Thyroid gland (tissue), 4 donors: ENCODE results near the gene EFNA5. TPM values are rescaled to one million over a fixed set of nuclear protein-coding genes. Genes with fewer than 3 reads are reported as not detected.

Source experiments
- DNase-seq, 2 donors: peaks; one replicate each; pipeline ENCODE4 v3.0.0-alpha.2; 2019
- H3K27ac ChIP-seq, 3 donors: fragments of 200-600 bp; sonication (generic); 1 replicate in 2 of 3; 2 replicates in 1 of 3; pipeline ENCODE4 v1.5.1; 2016 to 2019; ENCODE audit warnings: mild to moderate bottlenecking in 1 of 3, moderate library complexity in 1 of 3
- H3K27me3 ChIP-seq: fragments of 200-600 bp; sonication (generic); one replicate; pipeline ENCODE4 v1.5.1; 2019
- H3K36me3 ChIP-seq, 2 donors: fragments of 200-600 bp; sonication (generic); one replicate each; pipeline ENCODE4 v1.5.1; 2016 to 2019
- H3K4me1 ChIP-seq, 2 donors: fragments of 200-600 bp; sonication (generic); one replicate each; pipeline ENCODE4 v1.5.1; 2017 to 2019
- H3K4me3 ChIP-seq, 3 donors: fragments of 200-600 bp; sonication (generic); replicated peaks in 1 of 3; 1 replicate in 2 of 3; 2 replicates in 1 of 3; pipeline ENCODE4 v1.5.1; 2016; ENCODE audit warnings: mild to moderate bottlenecking in 1 of 3
- H3K9me3 ChIP-seq: fragments of 200-600 bp; sonication (generic); one replicate; pipeline ENCODE4 v1.5.1; 2017
- POLR2A ChIP-seq, 2 donors: fragments of 450-650 bp; IDR thresholded peaks; one replicate each; pipeline ENCODE4 v1.6.1; 2017; ENCODE audit warnings: antibody characterized with exemption in 2 of 2, mild to moderate bottlenecking in 2 of 2, moderate library complexity in 1 of 2
- WGBS, 2 donors: methylation state at CpG; one replicate each; pipeline ENCODE4 v1.1.5; 2017; 5-methylcytosine and 5-hydroxymethylcytosine counted together
- intact Hi-C: fragments of 100-400 bp; cut with DNase I; formaldehyde crosslinking; loops from one replicate; pipeline ENCODE4 v1.15.1; 2023
- total RNA-seq, 4 donors: library from RNA; depleted of rRNA; stranded (reverse); fragments of >200 nt; gene quantifications; one replicate each; pipeline ENCODE4 v1.2.3, GENCODE V29; 2016
- TF ChIP-seq, protein P1 (sequence below), 6 experiments: fragments of 200-600 bp in 3 of 6; fragments of 450-650 bp in 3 of 6; sonication (generic) in 3 of 6; IDR thresholded peaks; one replicate each; pipeline ENCODE4 v1.5.1; 2016 to 2019; ENCODE audit warnings: antibody characterized with exemption in 6 of 6, mild to moderate bottlenecking in 2 of 6, inconsistent platforms in 1 of 6, moderate library complexity in 1 of 6

The EFNA5 gene
- total RNA-seq, 4 donors from 2014 or later: 5.7 to 17.2 (median 6.4) TPM

DNA sequence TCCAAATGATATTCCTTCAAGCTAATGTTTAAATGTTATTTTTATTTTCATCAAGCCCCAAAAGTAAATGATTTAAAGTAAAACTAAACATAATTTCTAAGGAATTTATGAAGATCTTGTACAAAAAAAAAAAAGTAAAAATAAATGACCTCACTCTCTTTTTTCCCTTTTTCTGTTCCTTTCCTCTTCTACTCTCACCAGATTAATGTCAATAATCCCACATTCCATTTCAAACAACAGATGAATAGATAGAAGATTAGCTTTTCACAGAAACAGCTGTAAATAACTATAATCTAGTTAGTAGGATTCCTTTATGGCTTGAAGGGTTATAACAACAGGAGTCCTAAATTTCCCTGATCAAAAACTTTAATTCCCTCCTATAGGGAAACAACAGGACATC is 88.1 kb downstream of the EFNA5 start:
- DNase-seq: no peak
- intact Hi-C loops: no loop called here
- Histone ChIP-seq H3K27ac (no peak overlapping the region), H3K27me3 (no peaks in the 10 kb centered on the region), H3K4me3 (no peak overlapping the region), H3K4me1 (no peaks in the 10 kb centered on the region), H3K9me3 (no peaks in the 10 kb centered on the region), H3K36me3 (no peaks in the 10 kb centered on the region)
- TF ChIP-seq, protein P1, sequence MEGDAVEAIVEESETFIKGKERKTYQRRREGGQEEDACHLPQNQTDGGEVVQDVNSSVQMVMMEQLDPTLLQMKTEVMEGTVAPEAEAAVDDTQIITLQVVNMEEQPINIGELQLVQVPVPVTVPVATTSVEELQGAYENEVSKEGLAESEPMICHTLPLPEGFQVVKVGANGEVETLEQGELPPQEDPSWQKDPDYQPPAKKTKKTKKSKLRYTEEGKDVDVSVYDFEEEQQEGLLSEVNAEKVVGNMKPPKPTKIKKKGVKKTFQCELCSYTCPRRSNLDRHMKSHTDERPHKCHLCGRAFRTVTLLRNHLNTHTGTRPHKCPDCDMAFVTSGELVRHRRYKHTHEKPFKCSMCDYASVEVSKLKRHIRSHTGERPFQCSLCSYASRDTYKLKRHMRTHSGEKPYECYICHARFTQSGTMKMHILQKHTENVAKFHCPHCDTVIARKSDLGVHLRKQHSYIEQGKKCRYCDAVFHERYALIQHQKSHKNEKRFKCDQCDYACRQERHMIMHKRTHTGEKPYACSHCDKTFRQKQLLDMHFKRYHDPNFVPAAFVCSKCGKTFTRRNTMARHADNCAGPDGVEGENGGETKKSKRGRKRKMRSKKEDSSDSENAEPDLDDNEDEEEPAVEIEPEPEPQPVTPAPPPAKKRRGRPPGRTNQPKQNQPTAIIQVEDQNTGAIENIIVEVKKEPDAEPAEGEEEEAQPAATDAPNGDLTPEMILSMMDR (IDR thresholded peaks at IDR 0.05): no peak
- TF ChIP-seq POLR2A (IDR thresholded peaks at IDR 0.05): no peak

GRCh38 chr5:107580889-107581820 is 89.6 kb downstream of the EFNA5 start:
- no peak for DNase-seq
- H3K4me3 ChIP-seq: no peak overlapping the region
- H3K4me1 ChIP-seq: no peaks in the 10 kb centered on the region
- TF ChIP-seq POLR2A (IDR thresholded peaks at IDR 0.05): no peak
- TF ChIP-seq, protein P1 (IDR thresholded peaks at IDR 0.05): no peak
- no peak overlapping the region for H3K27ac ChIP-seq
- intact Hi-C loops: no loop called here
- WGBS, 2 donors: 71 to 74% methylated on average over 8 of the region's 8 CpGs
- H3K9me3 ChIP-seq: no peaks in the 10 kb centered on the region
- no peaks in the 10 kb centered on the region for H3K27me3 ChIP-seq
- H3K36me3 ChIP-seq: no peaks in the 10 kb centered on the region

DNA sequence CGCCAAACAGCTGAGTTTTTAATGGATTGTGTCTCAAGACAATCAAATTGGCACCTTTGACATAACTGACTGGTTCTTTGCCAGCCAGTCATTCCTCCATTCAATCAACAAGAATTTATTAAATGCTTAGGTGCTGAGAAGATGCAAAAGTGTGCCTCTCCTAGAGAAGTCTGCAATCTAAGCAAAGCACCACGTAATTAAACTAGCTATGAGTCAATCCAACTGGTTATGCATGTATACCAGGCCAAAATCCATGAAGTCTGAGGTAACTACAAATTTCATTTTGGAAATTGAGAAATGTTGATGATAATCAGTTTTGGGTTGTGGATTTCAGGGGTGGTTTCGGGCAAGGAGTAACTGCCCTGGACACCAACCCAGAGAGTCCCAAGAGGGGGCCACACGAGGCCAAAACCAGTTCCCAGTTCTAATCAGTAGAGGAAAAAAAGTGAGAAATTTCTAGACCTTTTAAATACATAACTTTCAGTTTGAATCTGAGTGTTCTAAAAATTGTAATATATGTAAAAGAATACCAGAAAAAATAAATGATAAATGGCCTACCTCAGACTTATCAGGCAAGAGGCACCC is 92.6 kb downstream of the EFNA5 start:
- H3K4me1 ChIP-seq: no peaks in the 10 kb centered on the region

GRCh38 chr5:107577394-107577950 is 93.3 kb downstream of the EFNA5 start:
- 67 to 74% methylated on average over 8 of the region's 8 CpGs for WGBS, 2 donors
- Histone ChIP-seq H3K36me3 (no peaks in the 10 kb centered on the region), H3K27ac (no peak overlapping the region), H3K4me1 (no peaks in the 10 kb centered on the region), H3K4me3 (no peak overlapping the region), H3K27me3 (no peaks in the 10 kb centered on the region), H3K9me3 (no peaks in the 10 kb centered on the region)
- no peak for DNase-seq
- intact Hi-C loops: no loop called here
- no peak for TF ChIP-seq POLR2A (IDR thresholded peaks at IDR 0.05)
- TF ChIP-seq, protein P1 (IDR thresholded peaks at IDR 0.05): no peak

More for the DNA sequence above, 92.6 kb downstream of the EFNA5 start:
- WGBS, 2 donors: 83 to 86% methylated on average over 4 of the region's 4 CpGs
- no peak for DNase-seq
- no peak for TF ChIP-seq POLR2A (IDR thresholded peaks at IDR 0.05)
- TF ChIP-seq, protein P1 (IDR thresholded peaks at IDR 0.05): no peak
- Histone ChIP-seq H3K4me3 (no peak overlapping the region), H3K9me3 (no peaks in the 10 kb centered on the region), H3K27ac (no peak overlapping the region), H3K27me3 (no peaks in the 10 kb centered on the region), H3K36me3 (no peaks in the 10 kb centered on the region)
- intact Hi-C loops: no loop called here
